Kidney (tissue), 14 donors: ENCODE results near the gene TAF1. TPM values are rescaled to one million over a fixed set of nuclear protein-coding genes. Genes with fewer than 3 reads are reported as not detected.
A peak's percentile ranks its signal among the peaks of the same experiment; 100 is the strongest.

Experiments used
- DNase-seq, 5 donors: peaks; one replicate each; pipeline ENCODE4 v3.0.0-alpha.2; 2013 to 2020
- FAIRE-seq: peaks from 2 replicates; lab custom pipeline; 2012; peaks lifted over from hg19 to GRCh38; lab: Jason Lieb, UNC
- H3K27ac ChIP-seq, 2 donors: one replicate each; pipeline ENCODE4 v1.7.0; 2013; ENCODE audit warnings: low read depth in 2 of 2, low read length in 2 of 2, inconsistent platforms in 1 of 2
- H3K27me3 ChIP-seq: one replicate; pipeline ENCODE4 v1.7.1; 2013; ENCODE audit warnings: low read length, inconsistent platforms; ENCODE audit not compliant: control insufficient read depth, insufficient read depth
- H3K36me3 ChIP-seq, 3 donors: one replicate each; pipeline versions ENCODE4 v1.7.0 to v1.7.1; 2013; ENCODE audit warnings: low read length in 3 of 3, control low read depth in 1 of 3, inconsistent platforms in 1 of 3; ENCODE audit not compliant: insufficient read depth in 3 of 3, control insufficient read depth in 2 of 3
- H3K4me1 ChIP-seq, 3 donors: one replicate each; pipeline versions ENCODE4 v1.7.0 to v1.7.1; 2013; ENCODE audit warnings: low read length in 3 of 3, inconsistent platforms in 1 of 3, low read depth in 1 of 3; ENCODE audit not compliant: control insufficient read depth in 2 of 3, insufficient read depth in 2 of 3
- H3K4me3 ChIP-seq, 3 donors: one replicate each; pipeline versions ENCODE4 v1.7.0 to v1.8.1; 2013; ENCODE audit warnings: low read length in 3 of 3, control low read depth in 1 of 3, inconsistent platforms in 1 of 3
- H3K9ac ChIP-seq, 3 donors: one replicate each; pipeline versions ENCODE4 v1.7.0 to v1.7.1; 2013; ENCODE audit warnings: low read length in 3 of 3, control low read depth in 1 of 3, inconsistent platforms in 1 of 3
- H3K9me3 ChIP-seq, 3 donors: one replicate each; pipeline versions ENCODE4 v1.7.0 to v1.7.1; 2013; ENCODE audit warnings: low read length in 3 of 3, control low read depth in 1 of 3, inconsistent platforms in 1 of 3; ENCODE audit not compliant: control insufficient read depth in 2 of 3, insufficient read depth in 1 of 3
- intact Hi-C: fragments of 100-400 bp; cut with DNase I; formaldehyde crosslinking; loops from one replicate; pipeline ENCODE4 v1.11.1; 2022
- polyA plus RNA-seq: library from polyadenylated mRNA; stranded (reverse); fragments of 350-450 nt; fragmentation: Illumina TruSeq; extraction: RNeasy Lipid Tissue Mini Kit (QIAGEN cat#74804); gene quantifications from one replicate; pipeline ENCODE4 v1.2.3, GENCODE V29; 2014; ENCODE audit warnings: low read depth, low replicate concordance; ENCODE audit not compliant: insufficient read depth
- total RNA-seq: library from RNA; stranded (reverse); fragmentation: NEBNext Ultra II Directional; extraction: Animal tissue kit (Norgen Biotek cat#: 25700); gene quantifications from one replicate; pipeline ENCODE4 v1.2.1, GENCODE V29; 2021
- TF ChIP-seq, protein P1 (sequence below): IDR thresholded peaks from 3 replicates; pipeline ENCODE4 v1.5.1; 2012; ENCODE audit warnings: mild to moderate bottlenecking, moderate library complexity, borderline replicate concordance; ENCODE audit not compliant: insufficient read depth; ENCODE audit errors: extremely low read depth
- donor health status: control.
- donor health status: control.
- donor health status: control.
- donor health status: control.
- donor health status: control.
- donor health status: DM: yes; HTN: yes; CAD: no.
- donor health status: Normal renal cell carcinoma (clear cell type).

TAF1 gene
- total and polyA plus RNA-seq, 2 donors from 2014 or later: 4.0 to 45.0 TPM

DNA sequence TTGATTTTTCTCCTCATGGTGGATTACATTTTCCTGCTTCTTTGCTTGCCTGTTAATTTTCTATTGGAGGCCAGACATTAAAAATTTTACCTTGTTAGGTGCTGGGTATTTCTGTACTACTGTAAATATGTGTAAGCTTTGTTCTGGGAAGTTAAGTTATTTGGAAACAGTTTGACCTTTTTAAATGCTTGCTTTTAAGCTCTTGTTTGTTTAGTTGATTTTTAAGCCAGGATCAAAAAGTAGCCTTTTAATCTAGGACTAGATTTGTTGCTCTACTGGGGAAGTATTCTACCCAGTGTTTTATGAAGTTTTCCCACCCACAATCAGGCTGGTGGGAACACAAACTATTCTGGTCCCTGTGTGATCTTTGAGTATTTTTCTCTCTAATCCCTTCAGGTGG is 121.7 kb downstream of the TAF1 start:
- FAIRE-seq (no peak), DNase-seq (no peak)
- Histone ChIP-seq H3K9me3 (no peaks in the 10 kb centered on the region), H3K36me3 (no peaks in the 10 kb centered on the region), H3K4me3 (no peak overlapping the region), H3K27ac (no peak overlapping the region), H3K4me1 (peaks cover 0 to 3% (median 0%) of the 10 kb centered on the region in 3 donors), H3K27me3 (no peaks in the 10 kb centered on the region), H3K9ac (no peak overlapping the region)
- TF ChIP-seq, protein P1, sequence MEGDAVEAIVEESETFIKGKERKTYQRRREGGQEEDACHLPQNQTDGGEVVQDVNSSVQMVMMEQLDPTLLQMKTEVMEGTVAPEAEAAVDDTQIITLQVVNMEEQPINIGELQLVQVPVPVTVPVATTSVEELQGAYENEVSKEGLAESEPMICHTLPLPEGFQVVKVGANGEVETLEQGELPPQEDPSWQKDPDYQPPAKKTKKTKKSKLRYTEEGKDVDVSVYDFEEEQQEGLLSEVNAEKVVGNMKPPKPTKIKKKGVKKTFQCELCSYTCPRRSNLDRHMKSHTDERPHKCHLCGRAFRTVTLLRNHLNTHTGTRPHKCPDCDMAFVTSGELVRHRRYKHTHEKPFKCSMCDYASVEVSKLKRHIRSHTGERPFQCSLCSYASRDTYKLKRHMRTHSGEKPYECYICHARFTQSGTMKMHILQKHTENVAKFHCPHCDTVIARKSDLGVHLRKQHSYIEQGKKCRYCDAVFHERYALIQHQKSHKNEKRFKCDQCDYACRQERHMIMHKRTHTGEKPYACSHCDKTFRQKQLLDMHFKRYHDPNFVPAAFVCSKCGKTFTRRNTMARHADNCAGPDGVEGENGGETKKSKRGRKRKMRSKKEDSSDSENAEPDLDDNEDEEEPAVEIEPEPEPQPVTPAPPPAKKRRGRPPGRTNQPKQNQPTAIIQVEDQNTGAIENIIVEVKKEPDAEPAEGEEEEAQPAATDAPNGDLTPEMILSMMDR: no peak
- intact Hi-C loops: no loop called here

DNA sequence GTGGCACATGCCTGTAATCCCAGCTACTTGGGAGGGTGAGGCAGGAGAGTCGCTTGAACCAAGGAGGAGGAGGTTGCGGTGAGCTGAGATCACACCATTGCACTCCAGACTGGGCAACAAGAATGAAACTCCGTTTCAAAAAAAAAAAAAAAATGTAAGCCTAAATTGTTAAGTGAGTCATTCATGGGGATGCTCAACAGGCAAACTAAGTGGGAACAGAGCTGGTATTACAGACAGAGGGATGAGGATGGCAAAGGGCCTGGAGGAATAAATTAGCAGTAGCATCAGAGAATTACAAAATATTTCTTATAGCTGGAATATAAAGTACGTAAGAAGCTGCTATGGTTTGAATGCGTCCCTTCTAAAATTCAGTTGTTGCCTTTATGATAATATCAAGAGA is 123.4 kb downstream of the TAF1 start:
- TF ChIP-seq, protein P1: no peak
- Histone ChIP-seq H3K4me1 (peaks cover 0 to 3% (median 0%) of the 10 kb centered on the region in 3 donors), H3K27me3 (no peaks in the 10 kb centered on the region), H3K27ac (no peak overlapping the region), H3K9me3 (no peaks in the 10 kb centered on the region), H3K36me3 (no peaks in the 10 kb centered on the region), H3K4me3 (no peak overlapping the region), H3K9ac (no peak overlapping the region)
- DNase-seq (no peak), FAIRE-seq (no peak)
- intact Hi-C loops: no loop called here

DNA sequence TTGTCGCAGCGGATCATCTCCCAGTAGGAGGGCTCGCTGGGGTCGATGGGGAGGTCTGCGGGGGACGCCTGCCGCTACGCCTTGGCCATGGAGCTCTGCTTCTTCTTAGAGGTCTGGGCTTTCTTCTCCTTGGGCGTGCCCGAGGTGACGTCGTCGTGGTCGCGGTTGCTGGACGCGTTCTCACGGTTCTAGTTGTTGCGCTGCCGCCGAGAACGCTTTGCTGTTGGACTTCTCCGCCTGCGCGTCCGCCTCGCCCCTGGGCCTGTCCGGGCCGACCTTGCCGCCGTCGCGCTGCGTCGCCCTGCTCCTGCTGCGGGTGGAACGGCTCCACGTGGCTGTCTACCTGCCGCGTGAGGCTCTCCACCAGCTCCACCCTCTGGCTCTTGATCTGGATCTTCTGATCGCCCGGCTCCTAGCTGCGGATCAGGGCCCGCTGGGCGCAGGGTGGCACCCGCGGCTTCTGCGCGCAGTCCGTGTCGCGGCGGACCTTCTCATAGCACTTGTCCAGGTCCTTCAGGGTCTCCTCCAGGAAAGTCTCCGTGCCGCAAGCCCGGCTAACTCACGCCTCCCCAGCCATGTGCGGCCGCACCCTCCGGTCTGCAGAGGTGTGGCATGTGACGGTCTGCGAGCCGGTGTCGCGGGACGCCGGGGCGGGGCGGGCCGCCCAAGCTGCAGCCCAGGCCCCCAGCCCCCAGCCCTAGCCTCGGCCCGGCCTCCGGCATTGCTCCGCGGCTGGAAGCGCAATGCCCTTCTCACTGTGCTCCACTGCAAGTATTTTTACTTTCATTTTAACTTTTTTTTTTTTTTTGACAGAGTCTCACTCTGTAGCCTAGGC is 126.3 kb downstream of the TAF1 start:
- peak; percentile 23 to 82 (median 45) for DNase-seq

More for the DNA sequence above, 126.3 kb downstream of the TAF1 start:
- intact Hi-C loops: no loop called here
- TF ChIP-seq, protein P1: no peak
- Histone ChIP-seq H3K27me3 (no peaks in the 10 kb centered on the region), H3K4me3 (peak overlapping the region; percentile 20 to 60 (median 58)), H3K9ac (no peak overlapping the region), H3K36me3 (no peaks in the 10 kb centered on the region), H3K4me1 (peaks cover 0 to 3% (median 0%) of the 10 kb centered on the region in 3 donors), H3K27ac (no peak overlapping the region), H3K9me3 (no peaks in the 10 kb centered on the region)
- no peak for FAIRE-seq
